Duodenal mucosa (tissue), 2 donors: Measurements from ENCODE around the gene MYO1A.

Experiments
- H3K27ac ChIP-seq: one replicate; pipeline ENCODE4 v1.7.0; 2013; ENCODE audit warnings: low read depth, low read length
- H3K27me3 ChIP-seq, 2 donors: one replicate each; pipeline ENCODE4 v1.7.0; 2013; ENCODE audit warnings: low read length in 2 of 2, control low read depth in 1 of 2; ENCODE audit not compliant: insufficient read depth in 2 of 2, control insufficient read depth in 1 of 2
- H3K36me3 ChIP-seq, 2 donors: one replicate each; pipeline ENCODE4 v1.7.0; 2013; ENCODE audit warnings: low read length in 2 of 2, control low read depth in 1 of 2; ENCODE audit not compliant: insufficient read depth in 2 of 2, control insufficient read depth in 1 of 2
- H3K4me1 ChIP-seq, 2 donors: one replicate each; pipeline ENCODE4 v1.7.0; 2013; ENCODE audit warnings: low read length in 2 of 2, control low read depth in 1 of 2; ENCODE audit not compliant: insufficient read depth in 2 of 2, control insufficient read depth in 1 of 2
- H3K4me3 ChIP-seq, 2 donors: one replicate each; pipeline ENCODE4 v1.7.0; 2013; ENCODE audit warnings: low read length in 2 of 2, low read depth in 1 of 2
- H3K9ac ChIP-seq, 2 donors: one replicate each; pipeline ENCODE4 v1.7.0; 2013; ENCODE audit warnings: low read length in 2 of 2, low read depth in 1 of 2
- H3K9me3 ChIP-seq, 2 donors: one replicate each; pipeline ENCODE4 v1.7.0; 2013; ENCODE audit warnings: low read length in 2 of 2, control low read depth in 1 of 2; ENCODE audit not compliant: control insufficient read depth in 1 of 2

Gene MYO1A

GRCh38 chr12:56995930-56996496 is 53.9 kb downstream of the MYO1A start:
- no peak overlapping the region for H3K27ac ChIP-seq
- H3K27me3 ChIP-seq: no peaks in the 10 kb centered on the region
- no peak overlapping the region for H3K4me3 ChIP-seq
- H3K9ac ChIP-seq: no peak overlapping the region
- H3K4me1 ChIP-seq: peaks cover 8 to 9% of the 10 kb centered on the region in 2 donors
- no peaks in the 10 kb centered on the region for H3K9me3 ChIP-seq
- peaks cover 0 to 16% of the 10 kb centered on the region in 2 donors for H3K36me3 ChIP-seq

- H3K4me1 ChIP-seq: peaks cover 11 to 12% of the 10 kb centered on the region in 2 donors
- no peak overlapping the region for H3K27ac ChIP-seq
- peaks cover 0 to 10% of the 10 kb centered on the region in 2 donors for H3K36me3 ChIP-seq
- no peaks in the 10 kb centered on the region for H3K9me3 ChIP-seq
- H3K4me3 ChIP-seq: no peak overlapping the region
- H3K27me3 ChIP-seq: no peaks in the 10 kb centered on the region
- no peak overlapping the region for H3K9ac ChIP-seq
These were observed 54.6 kb downstream of the MYO1A start for GRCh38 chr12:56995201-56995929.

- peaks cover 0 to 9% of the 10 kb centered on the region in 2 donors for H3K36me3 ChIP-seq
- H3K4me3 ChIP-seq: no peak overlapping the region
- no peak overlapping the region for H3K27ac ChIP-seq
- no peak overlapping the region for H3K9ac ChIP-seq
- H3K9me3 ChIP-seq: no peaks in the 10 kb centered on the region
- peaks cover 11 to 12% of the 10 kb centered on the region in 2 donors for H3K4me1 ChIP-seq
- no peaks in the 10 kb centered on the region for H3K27me3 ChIP-seq
These were observed 55.6 kb downstream of the MYO1A start for GRCh38 chr12:56994231-56994746.

- no peak overlapping the region for H3K4me3 ChIP-seq
- H3K36me3 ChIP-seq: peaks cover 0 to 9% of the 10 kb centered on the region in 2 donors
- H3K27ac ChIP-seq: no peak overlapping the region
- H3K9ac ChIP-seq: no peak overlapping the region
- H3K9me3 ChIP-seq: no peaks in the 10 kb centered on the region
- no peaks in the 10 kb centered on the region for H3K27me3 ChIP-seq
- peaks cover 12% of the 10 kb centered on the region in 2 donors for H3K4me1 ChIP-seq
These were observed 56.6 kb downstream of the MYO1A start for GRCh38 chr12:56993346-56993745.

GRCh38 chr12:56991319-56992246 is 58.3 kb downstream of the MYO1A start:
- no peak overlapping the region for H3K4me3 ChIP-seq
- H3K27me3 ChIP-seq: no peaks in the 10 kb centered on the region
- H3K4me1 ChIP-seq: peaks cover 12 to 15% of the 10 kb centered on the region in 2 donors
- H3K36me3 ChIP-seq: peaks cover 0 to 6% of the 10 kb centered on the region in 2 donors
- no peak overlapping the region for H3K9ac ChIP-seq
- no peaks in the 10 kb centered on the region for H3K9me3 ChIP-seq
- H3K27ac ChIP-seq: no peak overlapping the region

GRCh38 chr12:56990648-56991318 is 59.1 kb downstream of the MYO1A start:
- Histone ChIP-seq H3K27me3 (no peaks in the 10 kb centered on the region), H3K36me3 (peaks cover 0 to 6% of the 10 kb centered on the region in 2 donors), H3K9ac (no peak overlapping the region), H3K9me3 (no peaks in the 10 kb centered on the region), H3K27ac (no peak overlapping the region), H3K4me3 (no peak overlapping the region), H3K4me1 (peaks cover 12 to 15% of the 10 kb centered on the region in 2 donors)

GRCh38 chr12:56989861-56990610 is 59.9 kb downstream of the MYO1A start:
- Histone ChIP-seq H3K27me3 (no peaks in the 10 kb centered on the region), H3K4me3 (no peak overlapping the region), H3K9me3 (no peaks in the 10 kb centered on the region), H3K36me3 (no peaks in the 10 kb centered on the region), H3K27ac (no peak overlapping the region), H3K9ac (no peak overlapping the region), H3K4me1 (peaks cover 12 to 15% of the 10 kb centered on the region in 2 donors)

GRCh38 chr12:56988207-56988739 is 61.7 kb downstream of the MYO1A start:
- Histone ChIP-seq H3K27ac (no peak overlapping the region), H3K9ac (no peak overlapping the region), H3K9me3 (no peaks in the 10 kb centered on the region), H3K36me3 (no peaks in the 10 kb centered on the region), H3K4me1 (peaks cover 12 to 15% of the 10 kb centered on the region in 2 donors), H3K4me3 (no peak overlapping the region), H3K27me3 (no peaks in the 10 kb centered on the region)

GRCh38 chr12:56987551-56988053 is 62.3 kb downstream of the MYO1A start:
- Histone ChIP-seq H3K27ac (no peak overlapping the region), H3K27me3 (no peaks in the 10 kb centered on the region), H3K4me3 (no peak overlapping the region), H3K9me3 (no peaks in the 10 kb centered on the region), H3K9ac (no peak overlapping the region), H3K4me1 (peaks cover 12 to 15% of the 10 kb centered on the region in 2 donors), H3K36me3 (no peaks in the 10 kb centered on the region)
